GM23338 (cell line): ENCODE measurements around the gene TRAF2. TPM values are rescaled to one million over a fixed set of nuclear protein-coding genes. Genes with fewer than 3 reads are reported as not detected.
A peak's percentile ranks its signal among the peaks of the same experiment; 100 is the strongest.

ENCODE experiments used
- ATAC-seq: fragments of 200-7000 bp; cut with Tn5 transposase; 3 replicates; pipeline ENCODE4 v1.9.1; 2020
- DNase-seq: peaks from one replicate; pipeline ENCODE4 v3.0.0-alpha.2; 2015; ENCODE audit warnings: low spot score
- H2AFZ ChIP-seq: fragments of 200-600 bp; sonication (generic); 2 replicates; pipeline ENCODE4 v1.8.0; 2016; ENCODE audit warnings: antibody characterized with exemption, mild to moderate bottlenecking, moderate library complexity
- H3F3A ChIP-seq: fragments of 200-600 bp; sonication (generic); replicated peaks from 2 replicates; pipeline ENCODE4 v1.8.0; 2017; ENCODE audit warnings: antibody characterized with exemption, mixed run types, low read depth
- H3K27ac ChIP-seq: fragments of 200-600 bp; sonication (generic); 2 replicates; pipeline ENCODE4 v1.6.1; 2016; ENCODE audit warnings: low read depth
- H3K27me3 ChIP-seq: fragments of 200-600 bp; sonication (generic); 2 replicates; pipeline ENCODE4 v1.8.0; 2016; ENCODE audit warnings: mild to moderate bottlenecking, mixed run types, moderate library complexity; ENCODE audit not compliant: insufficient read depth
- H3K36me3 ChIP-seq: fragments of 200-600 bp; sonication (generic); 2 replicates; pipeline ENCODE4 v1.8.0; 2016; ENCODE audit warnings: mild to moderate bottlenecking; ENCODE audit not compliant: insufficient read depth
- H3K4me1 ChIP-seq: fragments of 200-600 bp; sonication (generic); 2 replicates; pipeline ENCODE4 v1.8.0; 2016; ENCODE audit warnings: mild to moderate bottlenecking, moderate library complexity; ENCODE audit not compliant: insufficient read depth
- H3K4me2 ChIP-seq: fragments of 200-600 bp; sonication (generic); 2 replicates; pipeline ENCODE4 v1.7.1; 2017; ENCODE audit warnings: mixed run types
- H3K4me3 ChIP-seq: fragments of 200-600 bp; sonication (generic); 2 replicates; pipeline ENCODE4 v1.6.1; 2016; ENCODE audit warnings: mixed run types
- H3K79me2 ChIP-seq: fragments of 200-600 bp; sonication (generic); replicated peaks from 2 replicates; pipeline ENCODE4 v1.8.0; 2017; ENCODE audit warnings: mild to moderate bottlenecking; ENCODE audit not compliant: insufficient read depth
- H3K9me2 ChIP-seq: fragments of 200-600 bp; sonication (generic); 2 replicates; pipeline ENCODE4 v1.8.0; 2017; ENCODE audit not compliant: insufficient read depth
- H4K20me1 ChIP-seq: fragments of 200-600 bp; sonication (generic); replicated peaks from 2 replicates; pipeline ENCODE4 v1.8.0; 2017; ENCODE audit warnings: mild to moderate bottlenecking; ENCODE audit not compliant: insufficient read depth
- H3K27ac Mint-ChIP-seq: 2 replicates; pipeline ENCODE4 v1.8.0; 2020; ENCODE audit warnings: inconsistent platforms, mild to moderate bottlenecking, moderate library complexity, mixed read lengths
- H3K27me3 Mint-ChIP-seq: 3 replicates; pipeline ENCODE4 v1.8.0; 2022; ENCODE audit warnings: low read depth, mild to moderate bottlenecking, moderate library complexity, mixed read lengths, inconsistent platforms; ENCODE audit not compliant: insufficient read depth, poor library complexity
- H3K36me3 Mint-ChIP-seq: 3 replicates; pipeline ENCODE4 v1.8.0; 2021; ENCODE audit warnings: low read depth, mild to moderate bottlenecking, inconsistent platforms, moderate library complexity, mixed read lengths
- H3K4me1 Mint-ChIP-seq: 3 replicates; pipeline ENCODE4 v1.8.0; 2020; ENCODE audit warnings: mild to moderate bottlenecking, inconsistent platforms, mixed read lengths
- H3K4me3 Mint-ChIP-seq: 3 replicates; pipeline ENCODE4 v1.8.0; 2021; ENCODE audit warnings: moderate library complexity, mild to moderate bottlenecking, inconsistent platforms, mixed read lengths
- H3K9me3 Mint-ChIP-seq: 3 replicates; pipeline ENCODE4 v1.8.0; 2020; ENCODE audit warnings: moderate library complexity, mild to moderate bottlenecking, inconsistent platforms, mixed read lengths
- CREB1 ChIP-seq: fragments of 250-450 bp; sonication (Bioruptor Pico); IDR thresholded peaks from 2 replicates; pipeline ENCODE4 v1.5.0; 2020; ENCODE audit warnings: low read depth, mild to moderate bottlenecking, moderate library complexity
- EZH2phosphoT487 ChIP-seq: fragments of 200-600 bp; sonication (generic); IDR thresholded peaks from one replicate; pipeline ENCODE4 v1.8.1; 2018; ENCODE audit warnings: antibody characterized with exemption; ENCODE audit not compliant: unreplicated experiment
- JUNB ChIP-seq: IDR thresholded peaks from one replicate; pipeline ENCODE4 v1.6.1; 2016; ENCODE audit warnings: antibody characterized with exemption; ENCODE audit not compliant: unreplicated experiment
- NANOG ChIP-seq: IDR thresholded peaks from 2 replicates; pipeline ENCODE4 v1.6.1; 2016; ENCODE audit warnings: antibody characterized with exemption, borderline replicate concordance
- POLR2AphosphoS5 ChIP-seq: IDR thresholded peaks from 2 replicates; pipeline ENCODE4 v1.6.1; 2016; ENCODE audit warnings: antibody characterized with exemption, low read depth
- ZNF114 ChIP-seq: fragments of 250-450 bp; sonication (Bioruptor Pico); IDR thresholded peaks from 2 replicates; pipeline ENCODE4 v1.5.0; 2020; ENCODE audit warnings: mild to moderate bottlenecking, moderate library complexity
- ZNF331 ChIP-seq: fragments of 250-450 bp; sonication (Bioruptor Pico); IDR thresholded peaks from 2 replicates; pipeline ENCODE4 v1.5.0; 2020; ENCODE audit warnings: low read depth, mild to moderate bottlenecking, moderate library complexity
- polyA plus RNA-seq: library from polyadenylated mRNA; unstranded; fragments of >200 nt; fragmentation: Nextera tagmentation; extraction: Ambion mirVana; gene quantifications from 2 replicates; pipeline ENCODE4 v1.2.1, GENCODE V29; 2016
- total RNA-seq: library from RNA; depleted of rRNA; stranded (reverse); fragments of >200 nt; shearing (Covaris generic); gene quantifications from 2 replicates; pipeline ENCODE4 v1.2.3, GENCODE V29; 2014
- TF ChIP-seq, protein P1 (sequence below), 2 experiments: fragments of 200-600 bp in 1 of 2; sonication (generic) in 1 of 2; conservative IDR thresholded peaks; 2 replicates each; pipeline versions ENCODE4 v1.5.1 to v1.6.1; 2016 to 2017; ENCODE audit warnings: antibody characterized with exemption in 2 of 2, low read depth in 2 of 2, mild to moderate bottlenecking in 2 of 2, moderate library complexity in 1 of 2
- TF ChIP-seq, protein P2 (sequence below): IDR thresholded peaks from 2 replicates; pipeline ENCODE4 v1.6.1; 2016; ENCODE audit warnings: antibody characterized with exemption
- TF ChIP-seq, protein P3 (sequence below): fragments of 250-450 bp; sonication (Bioruptor Pico); IDR thresholded peaks from 2 replicates; pipeline ENCODE4 v1.5.0; 2020; ENCODE audit warnings: mild to moderate bottlenecking, moderate library complexity

Gene TRAF2
- total and polyA plus RNA-seq, 2 experiments from 2014 or later: 25.4 to 39.9 TPM

DNA sequence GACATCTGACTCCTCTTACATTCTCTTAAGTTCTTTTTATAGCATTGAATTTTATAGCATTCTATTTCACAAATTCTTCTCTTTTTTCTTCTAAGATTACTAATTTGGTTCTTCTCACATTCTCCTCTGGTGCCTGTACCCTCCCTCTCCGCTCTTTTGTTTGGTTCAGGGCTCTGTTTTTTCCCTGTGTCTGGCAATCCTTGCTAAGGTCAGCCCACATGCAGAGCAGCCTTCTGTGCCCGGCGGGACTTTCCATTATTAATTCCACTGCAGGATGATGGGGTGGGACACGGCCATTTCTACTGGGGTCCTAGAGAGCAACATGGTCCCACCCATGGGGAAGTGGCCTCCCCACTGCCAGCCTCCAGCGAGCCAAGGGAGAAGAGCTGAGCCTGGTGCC is 9.8 kb upstream of the TRAF2 start (continued):
- TF ChIP-seq, protein P1, sequence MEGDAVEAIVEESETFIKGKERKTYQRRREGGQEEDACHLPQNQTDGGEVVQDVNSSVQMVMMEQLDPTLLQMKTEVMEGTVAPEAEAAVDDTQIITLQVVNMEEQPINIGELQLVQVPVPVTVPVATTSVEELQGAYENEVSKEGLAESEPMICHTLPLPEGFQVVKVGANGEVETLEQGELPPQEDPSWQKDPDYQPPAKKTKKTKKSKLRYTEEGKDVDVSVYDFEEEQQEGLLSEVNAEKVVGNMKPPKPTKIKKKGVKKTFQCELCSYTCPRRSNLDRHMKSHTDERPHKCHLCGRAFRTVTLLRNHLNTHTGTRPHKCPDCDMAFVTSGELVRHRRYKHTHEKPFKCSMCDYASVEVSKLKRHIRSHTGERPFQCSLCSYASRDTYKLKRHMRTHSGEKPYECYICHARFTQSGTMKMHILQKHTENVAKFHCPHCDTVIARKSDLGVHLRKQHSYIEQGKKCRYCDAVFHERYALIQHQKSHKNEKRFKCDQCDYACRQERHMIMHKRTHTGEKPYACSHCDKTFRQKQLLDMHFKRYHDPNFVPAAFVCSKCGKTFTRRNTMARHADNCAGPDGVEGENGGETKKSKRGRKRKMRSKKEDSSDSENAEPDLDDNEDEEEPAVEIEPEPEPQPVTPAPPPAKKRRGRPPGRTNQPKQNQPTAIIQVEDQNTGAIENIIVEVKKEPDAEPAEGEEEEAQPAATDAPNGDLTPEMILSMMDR (conservative IDR thresholded peaks at IDR 0.05; ENCODE audit: low read depth in 2 of 2): no peak
- TF ChIP-seq POLR2AphosphoS5: no peak
- no peak for TF ChIP-seq ZNF331 (CRISPR knock-in tag)
- TF ChIP-seq, protein P2, sequence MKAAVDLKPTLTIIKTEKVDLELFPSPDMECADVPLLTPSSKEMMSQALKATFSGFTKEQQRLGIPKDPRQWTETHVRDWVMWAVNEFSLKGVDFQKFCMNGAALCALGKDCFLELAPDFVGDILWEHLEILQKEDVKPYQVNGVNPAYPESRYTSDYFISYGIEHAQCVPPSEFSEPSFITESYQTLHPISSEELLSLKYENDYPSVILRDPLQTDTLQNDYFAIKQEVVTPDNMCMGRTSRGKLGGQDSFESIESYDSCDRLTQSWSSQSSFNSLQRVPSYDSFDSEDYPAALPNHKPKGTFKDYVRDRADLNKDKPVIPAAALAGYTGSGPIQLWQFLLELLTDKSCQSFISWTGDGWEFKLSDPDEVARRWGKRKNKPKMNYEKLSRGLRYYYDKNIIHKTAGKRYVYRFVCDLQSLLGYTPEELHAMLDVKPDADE: no peak
- TF ChIP-seq ZNF114 (CRISPR knock-in tag): no peak
- TF ChIP-seq CREB1: no peak
- TF ChIP-seq JUNB: no peak
- TF ChIP-seq EZH2phosphoT487: no peak

DNA sequence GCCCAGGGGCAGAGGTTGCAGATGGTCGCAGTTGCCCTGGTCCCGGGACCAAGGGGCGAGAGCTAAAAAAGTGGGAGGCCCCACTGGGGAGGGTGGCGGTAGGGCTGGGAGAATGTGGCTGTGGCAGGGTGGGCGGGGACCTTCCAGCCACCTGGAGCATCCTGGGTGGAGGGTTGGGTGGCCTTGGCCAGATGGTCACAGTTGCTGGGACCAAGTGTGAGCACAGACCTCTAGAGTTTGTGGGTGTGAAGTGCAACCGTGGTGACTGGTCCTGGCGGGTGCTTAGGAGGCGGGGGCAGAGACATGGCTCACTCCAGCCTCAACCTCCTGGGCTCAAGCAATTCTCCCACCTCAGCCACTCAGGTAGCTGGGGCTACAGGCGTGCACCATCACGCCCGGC is 5.7 kb upstream of the TRAF2 start:
- Histone ChIP-seq H4K20me1 (no peaks in the 10 kb centered on the region), H3K4me1 (no peaks in the 10 kb centered on the region), H3K4me3 (no peak overlapping the region), H3K4me2 (no peak overlapping the region), H3K27me3 (no peaks in the 10 kb centered on the region), H3K79me2 (no peaks in the 10 kb centered on the region), H2AFZ (no peak overlapping the region), H3K9me2 (no peaks in the 10 kb centered on the region), H3K27ac (no peak overlapping the region), H3F3A (no peaks in the 10 kb centered on the region; the same call in 1 of the 2 replicates), H3K36me3 (no peaks in the 10 kb centered on the region)
- no peaks in the 10 kb centered on the region; the same call in 2 of the 3 replicates for H3K36me3 Mint-ChIP-seq
- TF ChIP-seq, protein P3, sequence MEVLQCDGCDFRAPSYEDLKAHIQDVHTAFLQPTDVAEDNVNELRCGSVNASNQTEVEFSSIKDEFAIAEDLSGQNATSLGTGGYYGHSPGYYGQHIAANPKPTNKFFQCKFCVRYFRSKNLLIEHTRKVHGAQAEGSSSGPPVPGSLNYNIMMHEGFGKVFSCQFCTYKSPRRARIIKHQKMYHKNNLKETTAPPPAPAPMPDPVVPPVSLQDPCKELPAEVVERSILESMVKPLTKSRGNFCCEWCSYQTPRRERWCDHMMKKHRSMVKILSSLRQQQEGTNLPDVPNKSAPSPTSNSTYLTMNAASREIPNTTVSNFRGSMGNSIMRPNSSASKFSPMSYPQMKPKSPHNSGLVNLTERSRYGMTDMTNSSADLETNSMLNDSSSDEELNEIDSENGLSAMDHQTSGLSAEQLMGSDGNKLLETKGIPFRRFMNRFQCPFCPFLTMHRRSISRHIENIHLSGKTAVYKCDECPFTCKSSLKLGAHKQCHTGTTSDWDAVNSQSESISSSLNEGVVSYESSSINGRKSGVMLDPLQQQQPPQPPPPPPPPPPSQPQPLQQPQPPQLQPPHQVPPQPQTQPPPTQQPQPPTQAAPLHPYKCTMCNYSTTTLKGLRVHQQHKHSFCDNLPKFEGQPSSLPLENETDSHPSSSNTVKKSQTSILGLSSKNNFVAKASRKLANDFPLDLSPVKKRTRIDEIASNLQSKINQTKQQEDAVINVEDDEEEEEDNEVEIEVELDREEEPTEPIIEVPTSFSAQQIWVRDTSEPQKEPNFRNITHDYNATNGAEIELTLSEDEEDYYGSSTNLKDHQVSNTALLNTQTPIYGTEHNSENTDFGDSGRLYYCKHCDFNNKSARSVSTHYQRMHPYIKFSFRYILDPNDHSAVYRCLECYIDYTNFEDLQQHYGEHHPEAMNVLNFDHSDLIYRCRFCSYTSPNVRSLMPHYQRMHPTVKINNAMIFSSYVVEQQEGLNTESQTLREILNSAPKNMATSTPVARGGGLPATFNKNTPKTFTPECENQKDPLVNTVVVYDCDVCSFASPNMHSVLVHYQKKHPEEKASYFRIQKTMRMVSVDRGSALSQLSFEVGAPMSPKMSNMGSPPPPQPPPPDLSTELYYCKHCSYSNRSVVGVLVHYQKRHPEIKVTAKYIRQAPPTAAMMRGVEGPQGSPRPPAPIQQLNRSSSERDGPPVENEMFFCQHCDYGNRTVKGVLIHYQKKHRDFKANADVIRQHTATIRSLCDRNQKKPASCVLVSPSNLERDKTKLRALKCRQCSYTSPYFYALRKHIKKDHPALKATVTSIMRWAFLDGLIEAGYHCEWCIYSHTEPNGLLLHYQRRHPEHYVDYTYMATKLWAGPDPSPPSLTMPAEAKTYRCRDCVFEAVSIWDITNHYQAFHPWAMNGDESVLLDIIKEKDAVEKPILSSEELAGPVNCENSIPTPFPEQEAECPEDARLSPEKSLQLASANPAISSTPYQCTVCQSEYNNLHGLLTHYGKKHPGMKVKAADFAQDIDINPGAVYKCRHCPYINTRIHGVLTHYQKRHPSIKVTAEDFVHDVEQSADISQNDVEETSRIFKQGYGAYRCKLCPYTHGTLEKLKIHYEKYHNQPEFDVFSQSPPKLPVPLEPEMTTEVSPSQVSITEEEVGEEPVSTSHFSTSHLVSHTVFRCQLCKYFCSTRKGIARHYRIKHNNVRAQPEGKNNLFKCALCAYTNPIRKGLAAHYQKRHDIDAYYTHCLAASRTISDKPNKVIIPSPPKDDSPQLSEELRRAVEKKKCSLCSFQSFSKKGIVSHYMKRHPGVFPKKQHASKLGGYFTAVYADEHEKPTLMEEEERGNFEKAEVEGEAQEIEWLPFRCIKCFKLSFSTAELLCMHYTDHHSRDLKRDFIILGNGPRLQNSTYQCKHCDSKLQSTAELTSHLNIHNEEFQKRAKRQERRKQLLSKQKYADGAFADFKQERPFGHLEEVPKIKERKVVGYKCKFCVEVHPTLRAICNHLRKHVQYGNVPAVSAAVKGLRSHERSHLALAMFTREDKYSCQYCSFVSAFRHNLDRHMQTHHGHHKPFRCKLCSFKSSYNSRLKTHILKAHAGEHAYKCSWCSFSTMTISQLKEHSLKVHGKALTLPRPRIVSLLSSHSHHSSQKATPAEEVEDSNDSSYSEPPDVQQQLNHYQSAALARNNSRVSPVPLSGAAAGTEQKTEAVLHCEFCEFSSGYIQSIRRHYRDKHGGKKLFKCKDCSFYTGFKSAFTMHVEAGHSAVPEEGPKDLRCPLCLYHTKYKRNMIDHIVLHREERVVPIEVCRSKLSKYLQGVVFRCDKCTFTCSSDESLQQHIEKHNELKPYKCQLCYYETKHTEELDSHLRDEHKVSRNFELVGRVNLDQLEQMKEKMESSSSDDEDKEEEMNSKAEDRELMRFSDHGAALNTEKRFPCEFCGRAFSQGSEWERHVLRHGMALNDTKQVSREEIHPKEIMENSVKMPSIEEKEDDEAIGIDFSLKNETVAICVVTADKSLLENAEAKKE: no peak
- TF ChIP-seq NANOG: no peak
- no peak for TF ChIP-seq JUNB
- TF ChIP-seq EZH2phosphoT487: no peak
- TF ChIP-seq ZNF114 (CRISPR knock-in tag): no peak
- TF ChIP-seq, protein P1 (conservative IDR thresholded peaks at IDR 0.05; ENCODE audit: low read depth in 2 of 2): 0 out of 4 replicates have a peak, but pooled peaks of 1 of the 2 experiments have one; percentile 3
- no peak overlapping the region for H3K4me3 Mint-ChIP-seq
- no peak for DNase-seq
- H3K9me3 Mint-ChIP-seq: peaks cover 14% of the 10 kb centered on the region
- peak; percentile 17 for ATAC-seq
- no peaks in the 10 kb centered on the region for H3K4me1 Mint-ChIP-seq
- peaks cover 14% of the 10 kb centered on the region for H3K27me3 Mint-ChIP-seq
- H3K27ac Mint-ChIP-seq: no peak overlapping the region
